HEK293 (cell line): ENCODE data around the gene RIPOR3.
A peak's percentile ranks its signal among the peaks of the same experiment; 100 is the strongest.

Experiments used
- CTCF ChIA-PET: fragments of 350-600 bp; formaldehyde crosslinking; extraction: SDS; loops from one replicate; lab custom pipeline; 2021; ENCODE audit warnings: antibody characterized with exemption; lab: Yijun Ruan, JAX
- POLR2A ChIA-PET: fragments of 300-600 bp; formaldehyde crosslinking; extraction: SDS; loops from one replicate; lab custom pipeline; 2020; ENCODE audit warnings: antibody characterized with exemption, inconsistent platforms; lab: Yijun Ruan, JAX
- H3K27ac ChIP-seq: fragments of 200-500 bp; sonication (Bioruptor generic); 2 replicates; pipeline ENCODE4 v1.5.1; 2014; ENCODE audit warnings: low read depth, low read length, control low read depth, inconsistent platforms; ENCODE audit errors: extremely low read depth
- H3K36me3 ChIP-seq, 2 experiments: fragments of 200-500 bp in 1 of 2; sonication (Bioruptor generic) in 1 of 2; 1 replicate in 1 of 2; 2 replicates in 1 of 2; pipeline ENCODE4 v1.5.1; 2014 to 2017; ENCODE audit warnings: inconsistent platforms in 2 of 2, low read length in 2 of 2; ENCODE audit not compliant: control insufficient read depth in 2 of 2, insufficient read depth in 1 of 2
- H3K4me1 ChIP-seq: fragments of 200-500 bp; sonication (Bioruptor generic); 2 replicates; pipeline ENCODE4 v1.5.1; 2014; ENCODE audit warnings: mild to moderate bottlenecking, low read length, inconsistent platforms; ENCODE audit not compliant: control insufficient read depth, insufficient read depth
- H3K4me3 ChIP-seq: 2 replicates; pipeline ENCODE4 v1.5.1; 2011; ENCODE audit warnings: low read depth, mild to moderate bottlenecking, control low read depth, low read length, moderate library complexity
- H3K9me3 ChIP-seq: fragments of 200-500 bp; sonication (Bioruptor generic); 2 replicates; pipeline ENCODE4 v1.5.1; 2014; ENCODE audit warnings: low read depth, low read length, inconsistent platforms; ENCODE audit not compliant: control insufficient read depth, insufficient read depth
- BCL11A ChIP-seq: fragments of 450-650 bp; formaldehyde crosslinking; IDR thresholded peaks from 2 replicates; pipeline ENCODE4 v1.5.1; 2016; ENCODE audit warnings: low read depth, missing biosample characterization, missing genetic modification characterization
- HOXC10 ChIP-seq: sonication (generic); formaldehyde crosslinking; IDR thresholded peaks from 2 replicates; pipeline ENCODE4 v1.8.1; 2023; ENCODE audit warnings: mild to moderate bottlenecking, missing genetic modification reagents
- KLF1 ChIP-seq: fragments of 450-650 bp; formaldehyde crosslinking; IDR thresholded peaks from 2 replicates; pipeline ENCODE4 v1.5.1; 2016; ENCODE audit warnings: missing biosample characterization, missing genetic modification characterization
- SCRT1 ChIP-seq: fragments of 450-650 bp; formaldehyde crosslinking; IDR thresholded peaks from 2 replicates; pipeline ENCODE4 v1.5.1; 2016; ENCODE audit warnings: missing biosample characterization, missing genetic modification characterization, borderline replicate concordance
- WT1 ChIP-seq: fragments of 450-650 bp; formaldehyde crosslinking; IDR thresholded peaks from 2 replicates; pipeline ENCODE4 v1.5.1; 2016; ENCODE audit warnings: missing biosample characterization, missing genetic modification characterization
- ZBTB20 ChIP-seq: fragments of 450-650 bp; formaldehyde crosslinking; IDR thresholded peaks from 2 replicates; pipeline ENCODE4 v1.5.1; 2016; ENCODE audit warnings: missing biosample characterization, missing genetic modification characterization
- ZFP37 ChIP-seq: fragments of 450-650 bp; formaldehyde crosslinking; IDR thresholded peaks from 2 replicates; pipeline ENCODE4 v1.5.1; 2016; ENCODE audit warnings: missing biosample characterization, missing genetic modification characterization
- ZNF175 ChIP-seq: fragments of 450-650 bp; formaldehyde crosslinking; IDR thresholded peaks from 2 replicates; pipeline ENCODE4 v1.5.1; 2016; ENCODE audit warnings: missing biosample characterization, missing genetic modification characterization
- ZNF341 ChIP-seq: fragments of 450-650 bp; formaldehyde crosslinking; IDR thresholded peaks from 2 replicates; pipeline ENCODE4; 2016; ENCODE audit warnings: low read depth, missing biosample characterization, missing genetic modification characterization
- ZNF426 ChIP-seq: fragments of 450-650 bp; formaldehyde crosslinking; IDR thresholded peaks from 2 replicates; pipeline ENCODE4 v1.5.1; 2017; ENCODE audit warnings: missing biosample characterization, missing genetic modification characterization, mild to moderate bottlenecking, inconsistent platforms, moderate library complexity
- ZNF529 ChIP-seq: fragments of 450-650 bp; formaldehyde crosslinking; IDR thresholded peaks from 2 replicates; pipeline ENCODE4 v1.5.1; 2017; ENCODE audit warnings: missing genetic modification characterization, missing biosample characterization; ENCODE audit not compliant: insufficient replicate concordance
- ZNF626 ChIP-seq: fragments of 450-650 bp; sonication (Bioruptor Pico); formaldehyde crosslinking; IDR thresholded peaks from 2 replicates; pipeline ENCODE4 v1.5.1; 2018; ENCODE audit warnings: missing biosample characterization, missing genetic modification characterization, inconsistent platforms
- ZNF629 ChIP-seq: fragments of 450-650 bp; formaldehyde crosslinking; IDR thresholded peaks from 2 replicates; pipeline ENCODE4 v1.5.1; 2017; ENCODE audit warnings: missing biosample characterization, missing genetic modification characterization
- ZNF645 ChIP-seq: fragments of 450-650 bp; formaldehyde crosslinking; IDR thresholded peaks from 2 replicates; pipeline ENCODE4; 2016; ENCODE audit warnings: missing biosample characterization, missing genetic modification characterization
- ZNF664 ChIP-seq: fragments of 450-650 bp; formaldehyde crosslinking; IDR thresholded peaks from 2 replicates; pipeline ENCODE4 v1.5.1; 2016; ENCODE audit warnings: missing biosample characterization, missing genetic modification characterization
- TF ChIP-seq, protein P1 (sequence below): fragments of 450-650 bp; formaldehyde crosslinking; IDR thresholded peaks from 2 replicates; pipeline ENCODE4 v1.5.1; 2016; ENCODE audit warnings: missing biosample characterization, missing genetic modification characterization, borderline replicate concordance
- TF ChIP-seq, protein P2 (sequence below): fragments of 450-650 bp; formaldehyde crosslinking; IDR thresholded peaks from 2 replicates; pipeline ENCODE4 v1.5.1; 2017; ENCODE audit warnings: missing biosample characterization, missing genetic modification characterization
- TF ChIP-seq, protein P3 (sequence below): fragments of 450-650 bp; formaldehyde crosslinking; IDR thresholded peaks from 2 replicates; pipeline ENCODE4 v1.5.1; 2017; ENCODE audit warnings: missing biosample characterization, missing genetic modification characterization

The RIPOR3 gene

DNA sequence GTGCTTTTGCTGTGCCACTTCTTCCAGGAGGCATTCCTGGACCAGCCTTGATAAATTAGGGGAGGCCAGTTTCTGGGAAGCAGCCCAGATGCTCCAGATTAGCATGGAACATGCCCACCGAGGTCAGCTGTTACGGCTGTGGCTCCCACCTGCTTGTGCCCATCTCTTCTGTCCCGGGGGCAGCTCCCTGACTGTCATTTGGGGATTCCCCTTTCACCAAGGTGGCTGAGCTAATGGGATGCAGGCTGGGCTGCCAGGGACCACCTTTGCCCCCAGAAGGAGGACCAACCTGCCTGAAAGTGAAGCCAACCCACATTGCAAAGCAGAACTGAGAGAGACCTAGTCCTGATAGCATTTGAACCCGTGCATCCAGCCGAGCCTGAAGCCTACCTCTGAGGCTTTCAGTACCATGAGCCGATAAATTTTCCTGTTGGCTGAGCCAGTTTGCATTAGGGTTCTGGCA, 95.9 kb downstream of the RIPOR3 start (continued):
- TF ChIP-seq, protein P1, sequence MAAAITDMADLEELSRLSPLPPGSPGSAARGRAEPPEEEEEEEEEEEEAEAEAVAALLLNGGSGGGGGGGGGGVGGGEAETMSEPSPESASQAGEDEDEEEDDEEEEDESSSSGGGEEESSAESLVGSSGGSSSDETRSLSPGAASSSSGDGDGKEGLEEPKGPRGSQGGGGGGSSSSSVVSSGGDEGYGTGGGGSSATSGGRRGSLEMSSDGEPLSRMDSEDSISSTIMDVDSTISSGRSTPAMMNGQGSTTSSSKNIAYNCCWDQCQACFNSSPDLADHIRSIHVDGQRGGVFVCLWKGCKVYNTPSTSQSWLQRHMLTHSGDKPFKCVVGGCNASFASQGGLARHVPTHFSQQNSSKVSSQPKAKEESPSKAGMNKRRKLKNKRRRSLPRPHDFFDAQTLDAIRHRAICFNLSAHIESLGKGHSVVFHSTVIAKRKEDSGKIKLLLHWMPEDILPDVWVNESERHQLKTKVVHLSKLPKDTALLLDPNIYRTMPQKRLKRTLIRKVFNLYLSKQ (tag by site-specific recombination), result no peak
- TF ChIP-seq WT1 (tag by site-specific recombination) (no peak), ZNF426 (tag by site-specific recombination) (no peak), BCL11A (tag by site-specific recombination) (no peak)
- TF ChIP-seq, protein P2, sequence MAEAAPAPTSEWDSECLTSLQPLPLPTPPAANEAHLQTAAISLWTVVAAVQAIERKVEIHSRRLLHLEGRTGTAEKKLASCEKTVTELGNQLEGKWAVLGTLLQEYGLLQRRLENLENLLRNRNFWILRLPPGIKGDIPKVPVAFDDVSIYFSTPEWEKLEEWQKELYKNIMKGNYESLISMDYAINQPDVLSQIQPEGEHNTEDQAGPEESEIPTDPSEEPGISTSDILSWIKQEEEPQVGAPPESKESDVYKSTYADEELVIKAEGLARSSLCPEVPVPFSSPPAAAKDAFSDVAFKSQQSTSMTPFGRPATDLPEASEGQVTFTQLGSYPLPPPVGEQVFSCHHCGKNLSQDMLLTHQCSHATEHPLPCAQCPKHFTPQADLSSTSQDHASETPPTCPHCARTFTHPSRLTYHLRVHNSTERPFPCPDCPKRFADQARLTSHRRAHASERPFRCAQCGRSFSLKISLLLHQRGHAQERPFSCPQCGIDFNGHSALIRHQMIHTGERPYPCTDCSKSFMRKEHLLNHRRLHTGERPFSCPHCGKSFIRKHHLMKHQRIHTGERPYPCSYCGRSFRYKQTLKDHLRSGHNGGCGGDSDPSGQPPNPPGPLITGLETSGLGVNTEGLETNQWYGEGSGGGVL (tag by site-specific recombination), result no peak
- TF ChIP-seq, all 188 proteins: peak for 0

DNA sequence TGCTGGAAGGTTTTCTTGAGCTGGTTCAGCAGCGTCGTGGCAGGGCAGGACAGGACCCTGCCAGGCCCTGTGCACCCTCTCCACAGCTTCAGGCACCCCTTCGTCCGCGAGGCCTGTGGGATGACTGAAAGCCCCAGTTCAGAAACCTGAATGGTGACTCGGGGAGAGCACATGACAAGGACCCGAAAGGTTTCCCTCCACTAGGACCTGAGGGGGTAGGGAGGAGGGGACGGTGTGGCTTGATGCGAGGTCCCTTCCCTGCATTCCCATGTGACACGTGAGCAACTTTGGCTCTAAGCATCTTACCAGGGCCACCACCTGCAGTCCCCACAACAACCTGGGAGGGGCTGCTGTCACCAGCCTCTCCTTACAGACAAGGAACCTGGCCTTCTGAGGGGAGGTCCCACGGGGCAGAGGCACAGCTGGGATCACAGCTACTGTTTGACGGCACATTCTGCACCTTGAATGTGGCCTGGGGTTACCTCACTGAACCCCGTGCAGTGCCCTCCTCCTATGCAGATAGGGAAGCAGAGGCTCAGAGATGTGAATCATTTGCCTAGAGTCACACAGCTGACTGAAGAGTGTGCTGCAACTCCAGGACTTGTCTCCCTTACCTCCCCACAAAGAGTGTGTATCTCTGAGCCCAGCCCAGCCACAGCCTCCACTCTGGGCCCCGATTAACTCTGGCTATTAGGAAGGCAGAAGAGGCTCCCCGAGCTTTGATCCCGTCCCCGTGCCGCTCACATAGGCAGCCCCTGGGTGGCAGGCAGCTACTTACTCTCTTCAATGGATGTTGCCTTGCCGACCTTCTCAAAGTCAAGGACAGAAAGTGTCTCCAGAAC, 96.5 kb downstream of the RIPOR3 start:
- no peak overlapping the region for H3K4me3 ChIP-seq
- POLR2A ChIA-PET, result interaction anchor here (0.6 kb wide), 1 partner anchor 101 kb away, joined by 3 read pairs; no protein-coding TSS in a partner anchor
- H3K9me3 ChIP-seq, result no peaks in the 10 kb centered on the region
- CTCF ChIA-PET, result interaction anchor here (0.6 to 1.2 kb wide), 6 partner anchors 32 to 475 kb away, joined by 3 to 9 read pairs (median 3); no protein-coding TSS in a partner anchor
- TF ChIP-seq ZNF529 (tag by site-specific recombination) (no peak), KLF1 (tag by site-specific recombination) (no peak), ZNF664 (no peak), ZFP37 (tag by site-specific recombination) (no peak)
- TF ChIP-seq, protein P2 (tag by site-specific recombination), result peak; percentile 29; the same call in 1 of the 2 replicates
- no peaks in the 10 kb centered on the region for H3K4me1 ChIP-seq
- H3K27ac ChIP-seq, result no peak overlapping the region
- H3K36me3 ChIP-seq, result no peaks in the 10 kb centered on the region

- ChIA-PET CTCF (interaction anchor here (0.6 to 1.2 kb wide), 4 partner anchors 32 to 474 kb away, joined by 3 read pairs; no protein-coding TSS in a partner anchor), POLR2A (no interaction called here)
- H3K36me3 ChIP-seq, result peaks cover 0 to 5% of the 10 kb centered on the region in 2 experiments; a peak in 1 of 3 replicates
- H3K4me1 ChIP-seq, result no peaks in the 10 kb centered on the region
- H3K4me3 ChIP-seq, result no peak overlapping the region
- H3K9me3 ChIP-seq, result no peaks in the 10 kb centered on the region
- no peak overlapping the region for H3K27ac ChIP-seq
- TF ChIP-seq ZNF341 (tag by site-specific recombination) (no peak), ZNF629 (tag by site-specific recombination) (no peak), HOXC10 (no peak), ZBTB20 (tag by site-specific recombination) (no peak), ZNF175 (no peak), SCRT1 (tag by site-specific recombination) (no peak), ZNF626 (tag by site-specific recombination) (no peak), ZNF645 (tag by site-specific recombination) (no peak)
- TF ChIP-seq, protein P3, sequence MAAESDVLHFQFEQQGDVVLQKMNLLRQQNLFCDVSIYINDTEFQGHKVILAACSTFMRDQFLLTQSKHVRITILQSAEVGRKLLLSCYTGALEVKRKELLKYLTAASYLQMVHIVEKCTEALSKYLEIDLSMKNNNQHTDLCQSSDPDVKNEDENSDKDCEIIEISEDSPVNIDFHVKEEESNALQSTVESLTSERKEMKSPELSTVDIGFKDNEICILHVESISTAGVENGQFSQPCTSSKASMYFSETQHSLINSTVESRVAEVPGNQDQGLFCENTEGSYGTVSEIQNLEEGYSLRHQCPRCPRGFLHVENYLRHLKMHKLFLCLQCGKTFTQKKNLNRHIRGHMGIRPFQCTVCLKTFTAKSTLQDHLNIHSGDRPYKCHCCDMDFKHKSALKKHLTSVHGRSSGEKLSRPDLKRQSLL, result no peak
- TF ChIP-seq, protein P1 (tag by site-specific recombination), result no peak
Observed at GRCh38 chr20:50594231-50594590, 97.1 kb downstream of the RIPOR3 start.
